Ammon's horn (tissue), 1 donor: ENCODE results near the gene CLK2.

Experiments
- DNase-seq: peaks from one replicate; pipeline ENCODE4 v3.0.0-alpha.2; 2016; ENCODE audit warnings: low spot score

Gene CLK2

DNA sequence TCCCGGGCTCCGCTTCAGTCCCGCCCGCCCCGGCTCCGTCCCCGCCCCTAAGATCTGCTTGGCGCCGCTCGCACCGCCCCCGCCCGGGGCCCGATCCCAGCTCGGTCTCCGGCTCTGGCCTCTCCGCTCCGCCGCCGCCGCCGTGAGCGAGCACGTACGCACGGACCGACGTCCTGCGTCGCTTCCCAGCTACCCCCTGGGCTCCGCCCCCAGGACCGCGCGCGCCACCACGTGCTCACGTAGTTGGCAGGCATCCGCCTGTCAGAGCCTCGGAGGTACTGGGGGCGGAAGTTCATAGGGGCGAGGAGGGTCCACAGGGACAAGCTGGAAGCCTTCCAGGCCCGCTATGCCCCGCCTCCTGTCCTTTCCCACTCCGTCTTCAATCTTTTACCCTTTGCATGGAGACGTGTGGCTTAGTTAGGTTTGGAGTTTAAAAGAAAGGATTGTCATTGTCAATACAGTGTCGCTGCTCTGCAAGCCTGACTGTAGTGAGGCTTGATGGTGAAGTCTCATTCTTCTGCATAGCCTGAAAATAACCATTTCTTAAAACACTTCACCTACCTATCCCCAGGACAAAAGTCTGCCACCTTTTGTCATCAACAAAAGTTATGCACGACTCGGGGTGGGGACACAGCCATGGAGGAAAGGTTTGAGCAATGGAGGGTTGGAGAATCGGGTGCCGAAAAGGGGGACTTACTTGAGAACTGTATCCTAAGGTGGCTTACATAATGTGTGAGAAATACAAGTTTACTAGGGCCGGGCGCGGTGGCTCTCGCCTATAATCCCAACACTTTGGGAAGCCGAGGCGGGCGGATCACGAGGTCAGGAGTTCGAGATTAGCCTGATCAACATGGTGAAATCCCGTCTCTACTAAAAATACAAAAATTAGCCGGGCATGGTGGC, at the start of gene CLK2:
CLK2 (minus strand) TSS at position 162 of the 903 bp plus-strand sequence. CDS start 2,527 bp downstream, outside the sequence.
- peak; percentile 97 for DNase-seq

DNA sequence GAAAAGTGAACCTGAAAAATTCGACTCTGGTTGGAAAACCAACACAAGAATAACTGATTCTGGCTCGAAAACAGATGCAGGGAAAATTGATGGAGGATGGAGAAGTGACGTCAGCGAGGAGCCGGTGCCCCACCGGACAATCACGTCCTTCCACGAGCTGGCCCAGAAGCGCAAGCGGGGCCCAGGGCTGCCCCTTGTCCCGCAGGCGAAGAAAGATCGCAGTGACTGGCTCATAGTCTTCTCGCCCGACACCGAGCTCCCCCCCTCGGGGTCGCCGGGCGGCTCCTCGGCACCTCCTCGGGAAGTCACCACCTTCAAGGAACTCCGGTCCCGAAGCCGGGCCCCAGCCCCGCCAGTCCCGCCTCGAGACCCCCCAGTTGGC, 49.3 kb upstream of the CLK2 start:
- DNase-seq, result peak; percentile 24

DNA sequence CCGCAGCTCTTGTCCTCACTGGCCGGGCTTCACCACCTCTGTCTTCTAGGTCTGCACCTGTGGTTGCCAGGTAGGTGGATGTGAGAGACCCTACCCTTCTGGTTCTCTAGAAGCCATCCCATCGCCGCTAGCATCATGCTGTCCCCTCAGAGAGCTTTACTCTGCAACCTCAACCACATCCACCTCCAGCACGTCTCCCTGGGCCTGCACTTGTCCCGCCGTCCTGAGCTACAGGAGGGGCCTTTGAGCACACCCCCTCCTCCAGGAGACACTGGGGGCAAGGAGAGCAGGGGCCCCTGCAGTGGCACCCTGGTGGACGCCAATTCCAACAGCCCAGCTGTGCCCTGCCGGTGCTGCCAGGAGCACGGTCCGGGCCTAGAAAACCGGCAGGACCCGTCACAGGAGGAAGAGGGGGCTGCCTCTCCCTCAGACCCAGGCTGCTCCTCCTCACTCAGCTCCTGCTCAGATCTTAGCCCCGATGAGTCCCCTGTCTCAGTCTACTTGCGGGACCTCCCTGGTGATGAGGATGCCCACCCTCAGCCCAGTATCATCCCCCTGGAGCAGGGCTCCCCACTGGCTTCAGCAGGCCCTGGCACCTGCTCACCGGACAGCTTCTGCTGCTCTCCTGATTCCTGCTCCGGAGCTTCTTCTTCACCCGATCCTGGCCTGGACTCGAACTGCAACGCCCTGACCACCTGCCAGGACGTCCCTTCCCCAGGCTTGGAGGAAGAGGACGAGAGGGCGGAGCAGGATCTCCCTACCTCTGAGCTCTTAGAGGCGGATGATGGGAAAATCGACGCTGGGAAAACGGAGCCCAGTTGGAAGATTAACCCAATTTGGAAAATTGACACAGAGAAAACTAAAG, 48.6 kb upstream of the CLK2 start:
- no peak for DNase-seq

DNA sequence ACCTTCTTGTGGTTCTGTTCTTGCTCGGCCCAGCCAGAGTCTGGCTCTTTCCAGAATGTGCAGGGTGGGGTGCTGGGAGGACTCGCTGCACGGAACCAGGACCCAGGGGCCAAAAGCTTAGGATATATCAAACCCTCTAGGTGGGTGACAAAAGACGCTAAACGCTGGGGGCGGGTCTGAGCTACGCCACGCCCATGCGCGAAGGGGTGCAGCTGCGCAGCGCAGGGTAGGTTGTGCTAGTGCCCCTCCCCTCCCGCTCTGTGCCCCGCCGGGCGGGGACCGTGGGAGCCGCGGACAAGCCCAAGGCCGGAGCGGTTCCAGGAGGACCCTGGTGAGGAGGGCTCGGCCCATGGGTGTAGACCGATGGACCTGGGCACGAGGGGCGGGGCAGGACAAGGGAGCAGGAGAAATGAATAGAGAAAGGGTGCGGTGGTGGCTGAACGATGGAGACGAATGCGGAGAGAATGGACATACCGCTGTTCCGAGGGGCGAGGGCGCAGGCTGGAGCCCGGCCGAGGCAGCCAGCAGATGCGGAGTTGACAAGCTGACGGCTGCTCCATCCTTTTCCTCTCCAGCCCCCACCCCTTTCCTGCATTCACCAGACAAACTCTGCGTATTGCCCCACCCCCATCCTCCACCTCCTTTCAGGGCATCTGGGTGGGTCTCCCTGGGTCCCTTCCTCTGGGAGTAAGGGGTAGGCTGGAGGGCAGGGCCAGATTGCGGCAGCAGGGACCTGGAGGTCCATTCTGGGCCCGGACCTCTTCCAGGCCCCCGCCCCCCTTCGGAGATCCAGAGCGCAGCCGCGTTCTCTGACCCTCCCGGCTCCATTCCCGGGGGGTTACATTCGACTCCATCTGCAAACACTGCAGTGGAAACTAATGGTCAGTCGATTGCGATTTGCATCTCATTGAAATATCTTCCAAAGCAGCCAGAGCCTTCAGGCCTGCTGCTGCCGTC, 47.6 kb upstream of the CLK2 start, which contains the start of gene RUSC1:
RUSC1 (plus strand) TSS at position 234 of the 957 bp plus-strand sequence. CDS start 880 bp downstream, outside the sequence.
- DNase-seq, result peak; percentile 88

DNA sequence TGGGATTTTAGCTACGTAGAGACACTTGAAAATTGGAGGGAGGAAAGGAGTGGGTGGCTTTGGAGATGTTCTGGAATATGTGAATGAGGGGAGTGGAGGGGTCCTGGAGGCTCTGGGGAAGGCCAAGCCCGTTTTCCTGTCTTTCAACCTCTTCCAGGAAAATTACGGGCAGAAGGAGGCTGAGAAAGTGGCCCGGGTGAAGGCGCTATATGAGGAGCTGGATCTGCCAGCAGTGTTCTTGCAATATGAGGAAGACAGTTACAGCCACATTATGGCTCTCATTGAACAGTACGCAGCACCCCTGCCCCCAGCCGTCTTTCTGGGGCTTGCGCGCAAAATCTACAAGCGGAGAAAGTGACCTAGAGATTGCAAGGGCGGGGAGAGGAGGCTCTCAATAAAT, 46.9 kb upstream of the CLK2 start:
- DNase-seq, result no peak

DNA sequence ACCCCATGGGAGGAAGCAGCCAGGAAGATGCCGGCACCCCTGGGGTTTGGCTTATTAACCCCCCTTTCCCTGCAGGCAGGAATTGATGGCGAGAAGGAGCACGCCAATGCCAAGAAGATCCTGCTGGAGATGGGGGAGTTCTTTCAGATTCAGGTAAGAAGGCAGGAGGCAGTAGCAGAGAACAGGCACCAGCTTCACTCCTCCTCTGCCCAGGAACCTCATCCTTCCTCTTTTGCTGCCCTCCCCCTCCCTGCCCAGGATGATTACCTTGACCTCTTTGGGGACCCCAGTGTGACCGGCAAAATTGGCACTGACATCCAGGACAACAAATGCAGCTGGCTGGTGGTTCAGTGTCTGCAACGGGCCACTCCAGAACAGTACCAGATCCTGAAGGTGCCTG, 46.2 kb upstream of the CLK2 start:
- no peak for DNase-seq

DNA sequence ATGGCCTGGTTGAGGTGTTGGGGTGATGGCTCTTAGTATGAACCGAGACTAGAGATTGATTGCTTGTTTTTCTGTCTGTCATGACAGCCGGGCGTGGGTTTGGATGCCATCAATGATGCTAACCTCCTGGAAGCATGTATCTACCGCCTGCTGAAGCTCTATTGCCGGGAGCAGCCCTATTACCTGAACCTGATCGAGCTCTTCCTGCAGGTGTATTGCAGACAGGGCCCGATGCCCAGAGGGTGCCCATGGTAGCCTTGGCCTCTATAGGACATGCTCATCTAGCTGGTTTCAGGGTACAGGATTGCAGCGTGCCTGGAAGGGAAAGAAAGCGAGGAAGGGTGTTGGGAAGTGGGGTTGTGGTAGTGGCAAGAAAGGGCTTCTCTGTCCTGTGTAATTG, 44.8 kb upstream of the CLK2 start:
- DNase-seq, result no peak

DNA sequence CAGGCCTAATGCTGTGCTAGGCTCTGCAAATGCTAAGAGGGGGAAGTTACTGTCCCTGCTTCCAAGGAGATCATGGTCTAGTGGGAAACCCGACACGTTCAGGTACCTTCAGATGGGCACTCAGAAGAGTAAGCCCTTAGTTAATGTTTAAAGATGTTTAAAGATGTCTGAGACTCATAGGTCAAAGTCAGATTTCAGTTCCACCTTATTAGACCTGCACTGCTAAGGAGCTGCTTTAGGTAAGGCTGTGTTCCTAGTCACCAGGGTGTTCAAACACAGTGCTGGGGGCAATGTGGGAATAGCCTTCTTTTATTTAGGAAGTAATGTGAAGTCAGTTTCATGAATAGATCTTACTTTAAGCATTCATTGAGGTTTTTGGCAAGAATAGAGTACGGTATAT, 43.6 kb upstream of the CLK2 start:
- no peak for DNase-seq

DNA sequence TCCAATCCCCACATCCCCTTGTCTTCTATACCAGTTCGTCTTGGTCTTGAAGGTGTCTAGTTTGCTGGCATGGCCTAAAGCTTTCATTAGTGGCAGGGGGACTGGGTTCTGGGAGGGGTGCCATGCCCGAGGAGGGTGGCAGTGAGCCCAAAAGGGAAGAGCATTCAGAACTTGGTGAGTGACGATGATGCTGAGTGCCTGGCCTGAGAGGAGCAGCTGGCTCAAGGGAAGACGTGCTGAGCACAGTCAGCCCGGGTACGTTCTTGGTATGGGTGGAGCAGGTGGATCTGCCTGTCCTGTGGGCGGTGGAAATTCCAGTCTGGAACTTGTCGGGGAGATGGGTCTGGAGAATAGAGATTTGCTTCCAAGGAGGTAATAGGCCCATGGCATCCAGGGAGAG, 40.0 kb upstream of the CLK2 start:
- DNase-seq, result peak; percentile 54

DNA sequence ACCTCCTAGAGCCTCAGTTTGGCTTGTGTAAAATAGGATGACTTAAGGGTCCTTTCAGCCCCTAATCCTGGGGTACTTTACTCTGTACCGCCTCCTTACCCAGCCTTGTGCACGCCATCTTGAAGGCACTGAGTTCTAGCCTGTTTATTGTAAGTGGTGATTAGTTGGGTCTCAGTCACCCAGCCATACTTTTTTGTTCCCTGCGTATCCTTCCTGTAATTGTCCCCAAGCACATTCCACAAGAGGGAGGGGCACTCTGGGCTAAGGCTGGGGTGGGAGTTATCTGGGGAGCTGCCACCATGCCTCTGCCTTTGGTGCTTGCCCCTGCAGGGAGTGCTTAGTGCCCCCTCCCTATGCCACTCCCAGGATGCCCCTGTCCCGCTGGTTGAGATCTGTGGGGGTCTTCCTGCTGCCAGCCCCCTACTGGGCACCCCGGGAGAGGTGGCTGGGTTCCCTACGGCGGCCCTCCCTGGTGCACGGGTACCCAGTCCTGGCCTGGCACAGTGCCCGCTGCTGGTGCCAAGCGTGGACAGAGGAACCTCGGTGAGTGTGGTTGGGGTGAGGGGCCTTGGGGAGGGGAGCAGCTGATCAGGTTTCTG, 36.2 kb upstream of the CLK2 start:
- DNase-seq, result peak; percentile 12

DNA sequence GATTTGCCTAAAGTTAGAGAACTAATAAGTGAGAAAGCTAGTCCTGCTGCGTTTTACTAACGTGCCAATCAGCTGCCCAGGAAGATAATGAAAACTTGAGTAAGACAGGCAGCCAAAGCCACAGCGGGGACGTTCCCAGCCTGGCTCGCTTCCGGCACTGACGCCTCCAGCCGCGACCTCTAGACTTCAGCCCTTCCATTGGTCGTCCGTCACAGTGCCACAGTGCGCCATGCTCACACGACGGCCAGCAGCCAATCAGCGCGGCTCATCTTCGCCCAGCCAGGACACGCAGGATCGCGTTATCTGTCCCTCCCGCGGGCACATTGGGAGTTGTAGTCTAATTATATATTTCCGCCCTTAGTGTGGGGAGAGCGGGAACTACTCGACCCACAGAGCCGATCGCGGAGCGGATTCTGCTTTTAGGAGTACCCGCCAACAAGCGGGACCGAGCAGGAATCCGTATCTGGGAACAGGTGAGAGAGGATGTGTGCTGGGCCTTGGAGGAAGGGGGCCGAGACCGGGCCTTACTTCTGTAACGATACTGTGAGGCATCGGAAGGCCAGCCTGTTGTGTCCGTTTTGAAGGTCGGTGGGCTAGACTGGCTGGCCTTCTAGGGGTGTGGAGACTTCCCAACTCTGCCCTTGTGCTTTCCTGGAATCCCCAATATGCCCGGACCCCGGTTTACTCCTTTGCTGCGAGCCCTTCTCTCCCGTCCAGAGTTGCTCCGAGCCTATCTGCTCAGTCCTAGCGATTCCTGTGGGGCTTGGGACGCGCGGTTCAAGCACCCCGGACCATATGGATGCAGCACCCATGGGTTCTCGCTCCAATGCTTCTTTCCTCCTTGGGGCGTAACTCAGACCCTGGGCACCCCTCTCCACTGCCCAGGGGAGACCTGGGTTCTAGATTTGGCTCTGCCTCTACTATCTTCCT, 35.5 kb upstream of the CLK2 start, which contains the start of gene FDPS:
FDPS (plus strand) TSS at position 374 of the 930 bp plus-strand sequence. CDS start 924 bp downstream, outside the sequence.
- DNase-seq, result peak; percentile 100

DNA sequence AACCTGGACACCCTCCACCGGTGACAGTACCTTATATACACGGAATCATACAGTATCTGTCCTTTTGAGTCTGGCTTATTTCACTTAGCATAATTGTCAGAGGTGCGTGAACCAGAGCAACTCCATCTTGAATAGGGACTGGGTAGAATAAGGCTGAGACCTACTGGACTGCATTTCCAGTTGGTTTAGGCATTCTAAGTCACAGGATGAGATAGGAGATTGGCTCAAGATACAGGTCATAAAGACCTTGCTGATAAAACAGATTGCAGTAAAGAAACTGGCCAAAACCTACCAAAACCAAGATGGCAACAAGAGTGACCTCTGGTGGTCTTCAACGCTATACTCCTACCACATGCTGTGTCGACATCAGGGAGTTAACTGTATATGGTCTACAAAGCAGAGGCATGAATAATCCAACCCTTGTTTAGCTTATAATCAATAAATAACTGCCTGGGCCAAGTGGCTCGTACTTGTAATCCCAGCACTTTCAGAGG, 34.0 kb upstream of the CLK2 start:
- peak; percentile 17 for DNase-seq

DNA sequence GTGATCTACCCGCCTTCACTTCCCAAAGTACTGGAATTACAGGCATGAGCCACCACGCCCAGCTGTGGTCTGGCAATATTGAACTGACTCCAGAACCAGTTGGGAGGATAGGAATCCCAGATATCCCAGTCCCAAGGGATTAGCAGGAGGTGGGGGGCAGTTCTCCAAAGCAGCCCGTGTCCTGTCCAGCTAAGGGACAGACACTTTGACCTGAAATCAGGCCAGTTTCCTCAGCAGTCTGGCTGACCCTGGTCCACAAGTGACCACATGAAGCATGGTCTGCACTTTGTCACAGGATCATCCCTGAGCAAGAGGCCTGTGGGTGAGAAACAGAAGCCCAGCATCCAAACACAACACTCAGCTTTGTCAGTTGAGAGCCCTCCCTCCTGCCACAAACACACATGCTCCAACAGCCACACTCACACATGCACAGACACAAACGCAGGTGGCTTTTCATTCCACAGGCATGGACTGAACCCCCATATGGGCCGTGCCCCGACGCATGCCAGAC, 32.6 kb upstream of the CLK2 start:
- DNase-seq, result no peak

DNA sequence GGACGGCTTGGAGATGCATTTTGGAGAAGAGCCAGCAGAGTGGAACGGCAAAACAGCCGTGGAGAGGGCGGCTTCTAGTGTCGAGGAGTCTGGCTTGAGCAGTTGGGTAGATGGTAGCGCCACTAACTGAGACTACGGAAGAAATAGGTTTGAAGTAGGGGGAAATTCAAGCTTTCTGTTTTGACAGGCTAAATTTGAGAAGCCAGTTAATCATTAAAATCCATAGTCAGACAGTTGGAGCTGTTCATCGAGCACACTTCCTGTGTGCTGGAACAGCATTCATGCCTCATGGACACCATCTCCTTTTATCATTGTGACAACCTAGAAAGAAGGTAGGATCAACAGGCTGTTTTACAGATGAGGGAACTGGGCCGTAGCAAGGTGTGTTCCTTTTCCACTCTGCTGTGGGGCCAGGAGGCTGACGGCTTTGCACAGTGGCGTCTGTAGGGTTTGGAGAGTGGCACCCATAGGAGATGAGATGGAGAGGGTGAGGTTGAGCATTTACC, 31.3 kb upstream of the CLK2 start:
- DNase-seq, result no peak

DNA sequence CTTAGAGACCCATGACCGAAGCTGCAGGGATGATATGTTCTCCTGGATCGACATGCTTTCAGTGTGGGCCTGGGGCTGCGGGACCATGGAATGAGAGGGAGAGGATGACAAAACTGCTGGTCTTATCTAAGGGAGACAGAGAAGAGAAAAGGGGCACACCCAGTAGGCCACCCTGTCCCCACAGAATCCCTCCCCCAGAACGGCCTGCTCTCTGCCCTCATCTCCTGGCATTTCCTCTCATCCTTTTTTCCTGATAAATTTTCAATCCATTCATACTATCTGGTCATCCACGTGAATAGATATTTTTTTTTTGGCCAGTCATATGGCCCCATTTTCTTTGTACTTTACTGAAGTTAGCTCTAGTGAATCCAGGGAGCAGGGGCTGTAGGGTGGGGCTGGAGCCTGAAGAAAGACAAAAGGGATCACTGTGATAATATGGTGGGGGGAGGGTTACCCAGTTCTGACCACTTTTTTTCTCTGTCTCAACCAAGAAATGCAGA, 28.1 kb upstream of the CLK2 start, which contains the start of gene PKLR:
PKLR (minus strand) TSS at position 97 of the 500 bp plus-strand sequence; CDS start at position 54, 43 bp downstream.
- no peak for DNase-seq

DNA sequence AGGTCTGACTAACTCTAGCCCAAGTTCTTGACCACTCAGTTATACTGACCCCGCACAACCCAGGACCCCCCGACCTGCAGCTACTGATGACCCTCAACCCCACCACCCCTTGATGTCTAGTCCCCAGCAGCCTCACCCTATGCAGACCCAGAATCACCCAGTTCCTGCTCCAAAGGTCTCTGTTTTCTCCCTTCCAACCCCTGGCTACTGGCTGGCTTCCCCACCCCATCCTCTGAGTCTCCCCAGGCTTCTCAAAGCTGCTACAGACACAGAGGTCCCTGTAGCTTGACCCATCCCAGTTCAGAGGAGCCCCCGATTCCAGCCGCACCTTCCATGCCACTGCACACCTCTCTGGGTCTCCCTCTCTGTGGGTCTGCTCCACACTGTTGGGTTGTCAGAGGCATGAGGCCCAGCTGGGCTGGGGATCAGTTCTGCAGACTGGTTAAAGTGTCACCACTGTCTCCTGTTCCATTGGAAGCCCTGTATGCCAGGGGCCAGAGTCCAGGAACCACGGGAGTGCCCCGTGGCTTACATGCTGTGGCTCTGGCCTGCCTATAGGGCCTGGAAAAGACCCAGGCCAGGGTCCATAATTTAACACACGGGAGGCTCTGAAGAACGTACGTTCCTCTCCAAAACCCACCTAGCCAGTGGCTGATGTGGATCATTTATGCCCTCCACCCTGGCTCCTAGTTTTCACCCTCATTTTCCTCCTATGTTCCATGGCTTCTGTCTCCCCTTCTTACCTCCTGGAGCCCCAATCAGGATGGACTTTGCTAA, 27.4 kb upstream of the CLK2 start:
- no peak for DNase-seq

DNA sequence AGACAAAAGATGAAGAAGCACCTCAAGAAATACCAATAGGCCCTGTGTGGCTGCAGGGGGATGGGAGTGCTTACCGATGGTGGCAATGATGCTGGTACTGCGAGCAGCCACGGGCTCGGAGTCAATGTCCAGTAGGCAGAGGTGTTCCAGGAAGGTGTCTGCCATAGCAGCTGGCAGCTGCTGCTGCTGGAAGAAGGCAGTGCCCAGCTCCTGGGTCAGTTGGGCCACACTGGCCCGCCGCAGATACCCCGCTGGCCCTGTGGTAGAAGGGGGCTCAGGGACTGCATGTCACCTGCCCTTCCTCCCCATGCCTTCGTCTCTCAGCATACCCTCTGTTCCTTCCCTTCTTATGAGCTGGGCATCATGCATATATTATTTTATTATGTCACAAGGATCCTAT, 26.7 kb upstream of the CLK2 start:
- no peak for DNase-seq

DNA sequence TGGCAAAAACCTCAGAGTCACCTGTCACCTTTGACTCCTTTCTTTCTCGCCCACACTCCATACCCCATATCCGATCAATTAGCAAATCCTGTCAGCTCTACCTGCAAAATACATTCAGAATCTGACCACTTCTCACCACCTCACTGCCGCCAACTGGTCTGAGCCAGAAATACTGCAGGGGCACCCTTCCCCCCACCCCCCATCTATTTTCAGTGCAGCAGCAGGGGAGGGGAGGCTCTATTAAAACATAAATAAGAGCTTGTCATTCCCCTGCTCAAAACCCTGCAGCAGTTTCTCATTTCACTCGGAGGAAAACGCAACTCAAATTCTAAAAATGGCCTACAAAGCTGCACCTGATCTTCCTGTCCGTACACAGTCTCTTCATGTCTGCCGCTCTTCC, 24.1 kb upstream of the CLK2 start:
- no peak for DNase-seq
